ENCODE results near the gene PLAAT3.
"Not testable (repeated sequence)": the region's sequence is repeated elsewhere in the genome, so short reads cannot be mapped to it uniquely, and the experiment has no call there.

The PLAAT3 gene

DNA sequence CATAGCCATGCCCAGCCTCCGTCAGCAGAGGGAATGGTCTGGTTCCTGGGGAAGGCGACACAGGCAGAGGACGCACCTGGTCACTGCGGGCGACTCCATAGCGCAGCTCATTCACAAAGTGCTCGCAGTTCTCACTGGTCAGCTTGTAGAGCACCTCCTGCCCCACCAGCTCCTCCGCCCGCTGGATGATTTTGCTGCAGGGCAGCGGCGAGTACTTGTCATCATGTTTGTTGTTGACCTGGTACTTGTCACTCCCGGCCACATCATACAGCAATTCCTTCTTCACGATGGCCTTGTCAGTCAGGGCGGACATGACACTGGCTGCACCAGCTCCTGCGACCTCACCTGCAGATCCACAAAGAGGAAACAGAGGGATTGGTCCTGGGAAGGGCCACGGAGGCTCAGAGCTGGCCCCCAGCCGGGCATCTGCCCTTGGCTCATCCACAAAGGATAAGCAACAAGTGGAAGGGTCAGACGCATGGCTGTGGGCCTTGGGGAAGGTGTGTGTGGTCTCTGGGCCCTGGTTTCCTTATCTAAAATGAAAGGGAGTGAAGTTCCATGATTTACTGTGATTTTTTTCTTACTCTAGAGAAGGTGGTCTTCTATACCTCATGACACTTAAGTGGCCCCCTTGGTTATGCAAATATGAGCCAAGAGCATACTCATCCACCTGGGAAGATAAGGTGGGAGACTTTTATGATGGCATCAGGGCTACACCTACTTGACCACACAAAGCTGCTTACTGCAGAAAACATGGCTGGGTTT, 24.0 kb downstream of the PLAAT3 start:
- Histone ChIP-seq H3K4me1 (ENCODE audit: control insufficient read depth, insufficient read depth, low read length) (no peaks in the 10 kb centered on the region), H3K9me3 (ENCODE audit: control insufficient read depth in 2 of 2, low read length in 2 of 2) (no peaks in the 10 kb centered on the region), H3K27me3 (ENCODE audit: control insufficient read depth in 1 of 2, insufficient read depth in 2 of 2, low read length in 2 of 2) (no peaks in the 10 kb centered on the region), H3K27ac (ENCODE audit: low read length) (no peak overlapping the region), H3K9ac (ENCODE audit: low read length in 2 of 2) (no peak overlapping the region), H3K4me3 (ENCODE audit: low read length in 2 of 2) (no peak overlapping the region), H3K36me3 (ENCODE audit: control insufficient read depth in 2 of 2, insufficient read depth in 2 of 2, low read length in 2 of 2) (peaks cover 0 to 31% of the 10 kb centered on the region in 2 donors)

GRCh38 chr11:63589000-63589399, 25.2 kb downstream of the PLAAT3 start:
- H3K4me1 ChIP-seq (ENCODE audit: control insufficient read depth, insufficient read depth, low read length): no peaks in the 10 kb centered on the region
- no peak overlapping the region for H3K4me3 ChIP-seq (ENCODE audit: low read length in 2 of 2)
- no peaks in the 10 kb centered on the region for H3K9me3 ChIP-seq (ENCODE audit: control insufficient read depth in 2 of 2, low read length in 2 of 2)
- no peak overlapping the region for H3K27ac ChIP-seq (ENCODE audit: low read length)
- no peaks in the 10 kb centered on the region for H3K27me3 ChIP-seq (ENCODE audit: control insufficient read depth in 1 of 2, insufficient read depth in 2 of 2, low read length in 2 of 2)
- H3K9ac ChIP-seq (ENCODE audit: low read length in 2 of 2): no peak overlapping the region
- peaks cover 0 to 31% of the 10 kb centered on the region in 2 donors for H3K36me3 ChIP-seq (ENCODE audit: control insufficient read depth in 2 of 2, insufficient read depth in 2 of 2, low read length in 2 of 2)

DNA sequence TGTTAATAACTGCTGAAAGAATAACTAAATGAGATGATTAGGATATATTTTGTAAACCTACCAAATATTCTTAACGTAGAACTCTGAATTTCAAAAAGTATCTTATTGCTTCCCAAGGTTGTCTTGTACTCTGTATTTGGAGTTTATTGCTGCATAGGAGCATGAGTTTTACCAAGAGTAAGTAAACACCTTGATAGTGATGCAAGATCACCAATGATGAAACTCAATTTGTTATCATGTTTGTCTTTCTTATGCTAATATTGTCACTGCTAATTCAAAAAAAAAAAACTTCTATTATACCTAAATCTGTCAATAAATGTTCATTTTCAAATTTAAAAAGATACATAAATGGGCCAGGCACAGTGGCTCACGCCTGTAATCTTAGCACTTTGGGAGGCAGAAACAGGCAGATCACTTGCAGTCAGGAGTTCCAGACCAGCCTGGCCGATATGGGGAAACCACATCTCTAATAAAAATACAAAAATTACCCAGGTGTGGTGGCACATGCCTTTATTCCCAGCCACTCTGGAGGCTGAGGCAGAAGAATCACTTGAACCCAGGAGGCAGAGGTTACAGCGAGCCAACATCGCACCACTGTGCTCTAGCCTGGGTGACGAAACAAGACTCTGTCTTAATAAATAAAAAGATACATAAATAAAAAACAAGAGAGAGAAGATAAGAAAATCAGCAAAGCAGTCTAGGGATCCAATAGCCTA, 27.6 kb downstream of the PLAAT3 start:
- H3K4me1 ChIP-seq (ENCODE audit: control insufficient read depth, insufficient read depth, low read length): no peaks in the 10 kb centered on the region
- no peaks in the 10 kb centered on the region for H3K27me3 ChIP-seq (ENCODE audit: control insufficient read depth in 1 of 2, insufficient read depth in 2 of 2, low read length in 2 of 2)
- no peak overlapping the region for H3K27ac ChIP-seq (ENCODE audit: low read length)
- no peak overlapping the region for H3K4me3 ChIP-seq (ENCODE audit: low read length in 2 of 2)
- H3K9ac ChIP-seq (ENCODE audit: low read length in 2 of 2): no peak overlapping the region
- peaks cover 0 to 4% of the 10 kb centered on the region in 2 donors for H3K9me3 ChIP-seq (ENCODE audit: control insufficient read depth in 2 of 2, low read length in 2 of 2)
- H3K36me3 ChIP-seq (ENCODE audit: control insufficient read depth in 2 of 2, insufficient read depth in 2 of 2, low read length in 2 of 2): peaks cover 0 to 30% of the 10 kb centered on the region in 2 donors

DNA sequence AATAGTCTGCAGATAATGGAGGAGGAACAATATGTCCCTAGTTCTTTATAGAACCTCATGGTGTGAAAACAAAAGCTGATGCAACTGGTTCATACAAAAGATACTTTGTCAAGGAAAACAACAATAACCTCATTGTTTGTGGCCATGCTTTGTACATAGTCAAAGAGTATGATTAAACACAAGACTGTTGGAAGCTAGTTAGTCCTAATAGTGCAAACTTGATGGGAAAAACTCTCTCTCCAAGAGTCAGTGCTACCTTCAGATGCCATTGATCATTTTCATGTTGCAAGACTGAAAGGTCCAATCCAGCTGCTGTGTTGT, 30.9 kb downstream of the PLAAT3 start:
- Histone ChIP-seq H3K4me3 (ENCODE audit: low read length in 2 of 2) (no peak overlapping the region), H3K9me3 (ENCODE audit: control insufficient read depth in 2 of 2, low read length in 2 of 2) (peaks cover 0 to 4% of the 10 kb centered on the region in 2 donors), H3K27me3 (ENCODE audit: control insufficient read depth in 1 of 2, insufficient read depth in 2 of 2, low read length in 2 of 2) (no peaks in the 10 kb centered on the region), H3K9ac (ENCODE audit: low read length in 2 of 2) (no peak overlapping the region), H3K4me1 (ENCODE audit: control insufficient read depth, insufficient read depth, low read length) (no peaks in the 10 kb centered on the region), H3K36me3 (ENCODE audit: control insufficient read depth in 2 of 2, insufficient read depth in 2 of 2, low read length in 2 of 2) (peaks cover 0 to 16% of the 10 kb centered on the region in 2 donors), H3K27ac (ENCODE audit: low read length) (no peak overlapping the region)

DNA sequence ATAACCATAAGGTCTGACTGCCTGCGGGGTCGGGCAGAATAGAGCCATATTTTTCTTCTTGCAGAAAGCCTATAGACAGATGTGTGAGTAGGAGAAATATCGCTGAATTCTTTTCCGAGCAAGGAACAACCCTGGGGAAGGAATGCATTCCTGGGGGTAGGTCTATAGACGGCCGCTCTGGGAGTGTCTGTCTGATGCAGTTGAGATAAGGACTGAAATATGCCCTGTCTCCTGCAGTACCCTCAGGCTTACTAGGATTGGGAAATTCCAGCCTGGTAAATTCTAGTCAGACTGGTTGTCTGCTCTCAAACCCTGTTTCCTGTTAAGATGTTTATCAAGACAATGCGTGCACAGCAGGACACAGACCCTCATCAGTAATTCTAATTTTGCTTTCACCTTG, 33.0 kb downstream of the PLAAT3 start:
- not testable (repeated sequence) for H3K9me3 ChIP-seq (ENCODE audit: control insufficient read depth in 2 of 2, low read length in 2 of 2); H3K4me1 ChIP-seq (ENCODE audit: control insufficient read depth, insufficient read depth, low read length); H3K4me3 ChIP-seq (ENCODE audit: low read length in 2 of 2); H3K27me3 ChIP-seq (ENCODE audit: control insufficient read depth in 1 of 2, insufficient read depth in 2 of 2, low read length in 2 of 2); H3K9ac ChIP-seq (ENCODE audit: low read length in 2 of 2); H3K27ac ChIP-seq (ENCODE audit: low read length)
- peaks cover 0 to 13% of the 10 kb centered on the region in 2 donors for H3K36me3 ChIP-seq (ENCODE audit: control insufficient read depth in 2 of 2, insufficient read depth in 2 of 2, low read length in 2 of 2)

- H3K27me3 ChIP-seq (ENCODE audit: control insufficient read depth in 1 of 2, insufficient read depth in 2 of 2, low read length in 2 of 2); H3K9ac ChIP-seq (ENCODE audit: low read length in 2 of 2); H3K9me3 ChIP-seq (ENCODE audit: control insufficient read depth in 2 of 2, low read length in 2 of 2); H3K4me3 ChIP-seq (ENCODE audit: low read length in 2 of 2); H3K27ac ChIP-seq (ENCODE audit: low read length); H3K36me3 ChIP-seq (ENCODE audit: control insufficient read depth in 2 of 2, insufficient read depth in 2 of 2, low read length in 2 of 2): not testable (repeated sequence)
- peaks cover 17% of the 10 kb centered on the region for H3K4me1 ChIP-seq (ENCODE audit: control insufficient read depth, insufficient read depth, low read length)
These were observed 35.4 kb downstream of the PLAAT3 start for GRCh38 chr11:63578882-63579281.

DNA sequence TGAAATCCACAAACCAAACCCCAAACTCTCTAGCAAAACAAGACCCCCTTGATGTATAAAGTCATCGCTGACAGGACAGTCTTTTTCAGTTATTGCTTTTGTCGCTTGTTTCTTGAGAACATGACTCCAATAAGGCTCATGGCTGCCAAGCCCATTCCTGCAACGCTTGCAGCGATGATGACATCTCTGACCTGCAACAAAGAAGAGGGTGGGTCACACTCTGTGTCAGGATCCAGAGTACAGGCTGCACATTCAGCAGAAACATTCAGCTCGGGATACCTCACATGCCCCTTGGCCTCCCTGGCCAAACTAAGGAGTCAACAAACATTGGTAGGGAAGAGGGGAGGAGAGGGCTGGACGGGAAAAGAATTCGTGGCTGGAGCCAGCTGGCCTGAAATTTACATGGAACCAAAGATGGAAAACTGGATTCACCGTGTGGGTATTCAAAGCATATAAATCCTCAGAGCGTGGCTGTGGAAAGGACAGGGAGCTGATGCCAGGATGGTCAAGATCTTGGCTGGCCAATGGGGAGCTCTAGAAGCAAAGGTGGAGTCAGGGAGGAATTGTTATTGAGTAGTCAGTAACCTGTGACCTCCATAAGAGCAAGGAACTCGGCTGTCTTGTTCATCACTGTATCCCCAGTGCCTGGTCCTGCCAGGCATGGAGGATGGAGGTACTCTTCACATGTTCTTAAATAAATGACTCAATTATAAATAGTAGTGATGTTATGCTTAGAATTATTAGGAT, 39.2 kb downstream of the PLAAT3 start:
- peak overlapping the region; percentile 64 to 68 for H3K4me3 ChIP-seq (ENCODE audit: low read length in 2 of 2)
- peak overlapping the region; percentile 74 for H3K27ac ChIP-seq (ENCODE audit: low read length)
- no peaks in the 10 kb centered on the region for H3K27me3 ChIP-seq (ENCODE audit: control insufficient read depth in 1 of 2, insufficient read depth in 2 of 2, low read length in 2 of 2)
- peaks cover 0 to 2% of the 10 kb centered on the region in 2 donors for H3K36me3 ChIP-seq (ENCODE audit: control insufficient read depth in 2 of 2, insufficient read depth in 2 of 2, low read length in 2 of 2)
- H3K4me1 ChIP-seq (ENCODE audit: control insufficient read depth, insufficient read depth, low read length): peaks cover 20% of the 10 kb centered on the region
- no peaks in the 10 kb centered on the region for H3K9me3 ChIP-seq (ENCODE audit: control insufficient read depth in 2 of 2, low read length in 2 of 2)
- peak overlapping the region; percentile 36 to 47 for H3K9ac ChIP-seq (ENCODE audit: low read length in 2 of 2)

- H3K4me1 ChIP-seq (ENCODE audit: control insufficient read depth, insufficient read depth, low read length): peaks cover 20% of the 10 kb centered on the region
- H3K27me3 ChIP-seq (ENCODE audit: control insufficient read depth in 1 of 2, insufficient read depth in 2 of 2, low read length in 2 of 2): no peaks in the 10 kb centered on the region
- H3K9me3 ChIP-seq (ENCODE audit: control insufficient read depth in 2 of 2, low read length in 2 of 2): no peaks in the 10 kb centered on the region
- peak overlapping the region; percentile 74 for H3K27ac ChIP-seq (ENCODE audit: low read length)
- H3K4me3 ChIP-seq (ENCODE audit: low read length in 2 of 2): peak overlapping the region; percentile 64 to 68
- H3K9ac ChIP-seq (ENCODE audit: low read length in 2 of 2): peak overlapping the region; percentile 36 to 47
- H3K36me3 ChIP-seq (ENCODE audit: control insufficient read depth in 2 of 2, insufficient read depth in 2 of 2, low read length in 2 of 2): no peaks in the 10 kb centered on the region
These were observed 40.1 kb downstream of the PLAAT3 start for GRCh38 chr11:63573881-63574855.

GRCh38 chr11:63572026-63572688, 42.1 kb downstream of the PLAAT3 start:
- Histone ChIP-seq H3K27me3 (ENCODE audit: control insufficient read depth in 1 of 2, insufficient read depth in 2 of 2, low read length in 2 of 2) (no peaks in the 10 kb centered on the region), H3K27ac (ENCODE audit: low read length) (no peak overlapping the region), H3K4me1 (ENCODE audit: control insufficient read depth, insufficient read depth, low read length) (peaks cover 20% of the 10 kb centered on the region)

GRCh38 chr11:63569570-63569969, 44.7 kb downstream of the PLAAT3 start:
- H3K9ac ChIP-seq (ENCODE audit: low read length in 2 of 2): no peak overlapping the region
- no peaks in the 10 kb centered on the region for H3K9me3 ChIP-seq (ENCODE audit: control insufficient read depth in 2 of 2, low read length in 2 of 2)
- H3K27me3 ChIP-seq (ENCODE audit: control insufficient read depth in 1 of 2, insufficient read depth in 2 of 2, low read length in 2 of 2): no peaks in the 10 kb centered on the region
- H3K4me1 ChIP-seq (ENCODE audit: control insufficient read depth, insufficient read depth, low read length): peaks cover 10% of the 10 kb centered on the region
- no peaks in the 10 kb centered on the region for H3K36me3 ChIP-seq (ENCODE audit: control insufficient read depth in 2 of 2, insufficient read depth in 2 of 2, low read length in 2 of 2)
- H3K4me3 ChIP-seq (ENCODE audit: low read length in 2 of 2): no peak overlapping the region
- H3K27ac ChIP-seq (ENCODE audit: low read length): no peak overlapping the region

More at GRCh38 chr11:63572026-63572688, 42.1 kb downstream of the PLAAT3 start:
- no peaks in the 10 kb centered on the region for H3K36me3 ChIP-seq (ENCODE audit: control insufficient read depth in 2 of 2, insufficient read depth in 2 of 2, low read length in 2 of 2)
- H3K9me3 ChIP-seq (ENCODE audit: control insufficient read depth in 2 of 2, low read length in 2 of 2): no peaks in the 10 kb centered on the region
- no peak overlapping the region for H3K9ac ChIP-seq (ENCODE audit: low read length in 2 of 2)
- H3K4me3 ChIP-seq (ENCODE audit: low read length in 2 of 2): no peak overlapping the region

Data from stomach smooth muscle (tissue), 2 donors.